ENCODE results near the gene CNOT3. TPM values are rescaled to one million over a fixed set of nuclear protein-coding genes. Genes with fewer than 3 reads are reported as not detected.

Gene CNOT3
- total and polyA plus RNA-seq, 2 of the 13 experiments (the other 11 are each of a cell fraction or from before 2014, with no cell fraction given): 4.3 to 5.8 TPM

DNA sequence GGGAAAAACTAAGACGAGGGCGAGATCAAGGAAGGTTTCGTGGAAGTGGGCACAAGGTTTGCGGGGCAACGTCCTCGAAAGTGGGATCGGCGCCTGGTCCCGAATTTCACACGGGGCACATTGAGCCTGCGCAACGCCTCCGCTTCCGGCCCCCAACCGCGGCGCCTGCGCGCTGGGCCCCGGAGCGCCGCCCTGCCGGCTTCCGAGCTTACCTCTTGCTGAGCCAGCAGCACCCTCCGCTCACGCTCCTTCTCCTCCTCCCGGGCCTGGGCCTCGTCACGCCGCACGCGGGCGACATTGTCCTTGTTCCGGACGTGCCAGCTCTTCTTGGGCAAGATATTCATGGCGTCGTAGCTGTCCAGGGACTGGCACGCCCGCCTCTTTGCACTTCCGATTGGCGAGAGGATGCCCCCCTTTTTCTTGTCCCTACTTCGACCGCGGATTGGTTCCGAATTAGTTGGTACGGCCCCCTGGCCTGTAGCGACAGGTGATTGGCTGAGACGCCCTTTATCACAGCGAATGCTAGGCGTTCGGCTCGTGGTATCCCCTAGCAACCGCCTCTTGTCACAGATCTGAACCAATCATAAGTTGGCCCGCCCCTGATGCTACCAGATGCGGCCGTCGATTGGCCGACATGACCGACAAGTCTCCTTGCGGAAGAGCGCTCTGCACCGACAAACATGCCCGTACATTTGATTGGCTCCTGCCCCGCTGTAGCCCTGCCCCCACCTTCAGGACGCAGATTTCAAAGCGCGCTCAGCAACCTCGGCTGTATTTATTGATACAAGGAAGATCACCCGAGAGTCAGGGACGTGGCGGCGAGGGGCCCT lies 22.0 kb downstream of the CNOT3 start, which contains the start of gene LENG1 (continued):
- TF ChIP-seq, protein P1, sequence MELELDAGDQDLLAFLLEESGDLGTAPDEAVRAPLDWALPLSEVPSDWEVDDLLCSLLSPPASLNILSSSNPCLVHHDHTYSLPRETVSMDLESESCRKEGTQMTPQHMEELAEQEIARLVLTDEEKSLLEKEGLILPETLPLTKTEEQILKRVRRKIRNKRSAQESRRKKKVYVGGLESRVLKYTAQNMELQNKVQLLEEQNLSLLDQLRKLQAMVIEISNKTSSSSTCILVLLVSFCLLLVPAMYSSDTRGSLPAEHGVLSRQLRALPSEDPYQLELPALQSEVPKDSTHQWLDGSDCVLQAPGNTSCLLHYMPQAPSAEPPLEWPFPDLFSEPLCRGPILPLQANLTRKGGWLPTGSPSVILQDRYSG (CRISPR knock-in tag; IDR thresholded peaks at IDR 0.05): no peak
- no peak for TF ChIP-seq ZSCAN22 (CRISPR knock-in tag; IDR thresholded peaks at IDR 0.05)
- TF ChIP-seq, protein P2, sequence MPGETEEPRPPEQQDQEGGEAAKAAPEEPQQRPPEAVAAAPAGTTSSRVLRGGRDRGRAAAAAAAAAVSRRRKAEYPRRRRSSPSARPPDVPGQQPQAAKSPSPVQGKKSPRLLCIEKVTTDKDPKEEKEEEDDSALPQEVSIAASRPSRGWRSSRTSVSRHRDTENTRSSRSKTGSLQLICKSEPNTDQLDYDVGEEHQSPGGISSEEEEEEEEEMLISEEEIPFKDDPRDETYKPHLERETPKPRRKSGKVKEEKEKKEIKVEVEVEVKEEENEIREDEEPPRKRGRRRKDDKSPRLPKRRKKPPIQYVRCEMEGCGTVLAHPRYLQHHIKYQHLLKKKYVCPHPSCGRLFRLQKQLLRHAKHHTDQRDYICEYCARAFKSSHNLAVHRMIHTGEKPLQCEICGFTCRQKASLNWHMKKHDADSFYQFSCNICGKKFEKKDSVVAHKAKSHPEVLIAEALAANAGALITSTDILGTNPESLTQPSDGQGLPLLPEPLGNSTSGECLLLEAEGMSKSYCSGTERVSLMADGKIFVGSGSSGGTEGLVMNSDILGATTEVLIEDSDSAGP (CRISPR knock-in tag; IDR thresholded peaks at IDR 0.05; ENCODE audit: borderline replicate concordance): peak; percentile 63; the same call in 1 of the 2 replicates
- peak; percentile 73; the same call in 1 of the 2 replicates for TF ChIP-seq IRX3 (CRISPR knock-in tag; IDR thresholded peaks at IDR 0.05; ENCODE audit: borderline replicate concordance, low read depth)
- TF ChIP-seq ZNF326 (CRISPR knock-in tag; IDR thresholded peaks at IDR 0.05; ENCODE audit: borderline replicate concordance): no peak
- no peak for TF ChIP-seq CHD4 (IDR thresholded peaks at IDR 0.05; ENCODE audit: borderline replicate concordance, low read length)
- TF ChIP-seq ZNF572 (CRISPR knock-in tag; IDR thresholded peaks at IDR 0.05): no peak
- peak; percentile 67 for TF ChIP-seq HNRNPLL (IDR thresholded peaks at IDR 0.05; ENCODE audit: low read depth, low read length, poor library complexity, severe bottlenecking)
- TF ChIP-seq ZNF430 (CRISPR knock-in tag; IDR thresholded peaks at IDR 0.05): peak; percentile 82; the same call in 1 of the 2 replicates
- TF ChIP-seq BHLHE40 (IDR thresholded peaks at IDR 0.05; ENCODE audit: low read length): peak; percentile 48; the same call in 1 of the 2 replicates
- 0 out of 2 replicates have a peak, but pooled peaks have one; percentile 28 for TF ChIP-seq MAF1 (CRISPR knock-in tag; IDR thresholded peaks at IDR 0.05; ENCODE audit: borderline replicate concordance)
- TF ChIP-seq ZNF792 (CRISPR knock-in tag; IDR thresholded peaks at IDR 0.05): peak; percentile 5; the same call in 1 of the 2 replicates
- peak; percentile 67 for TF ChIP-seq TAF1 (CRISPR knock-in tag; IDR thresholded peaks at IDR 0.05)
- TF ChIP-seq, protein P3, sequence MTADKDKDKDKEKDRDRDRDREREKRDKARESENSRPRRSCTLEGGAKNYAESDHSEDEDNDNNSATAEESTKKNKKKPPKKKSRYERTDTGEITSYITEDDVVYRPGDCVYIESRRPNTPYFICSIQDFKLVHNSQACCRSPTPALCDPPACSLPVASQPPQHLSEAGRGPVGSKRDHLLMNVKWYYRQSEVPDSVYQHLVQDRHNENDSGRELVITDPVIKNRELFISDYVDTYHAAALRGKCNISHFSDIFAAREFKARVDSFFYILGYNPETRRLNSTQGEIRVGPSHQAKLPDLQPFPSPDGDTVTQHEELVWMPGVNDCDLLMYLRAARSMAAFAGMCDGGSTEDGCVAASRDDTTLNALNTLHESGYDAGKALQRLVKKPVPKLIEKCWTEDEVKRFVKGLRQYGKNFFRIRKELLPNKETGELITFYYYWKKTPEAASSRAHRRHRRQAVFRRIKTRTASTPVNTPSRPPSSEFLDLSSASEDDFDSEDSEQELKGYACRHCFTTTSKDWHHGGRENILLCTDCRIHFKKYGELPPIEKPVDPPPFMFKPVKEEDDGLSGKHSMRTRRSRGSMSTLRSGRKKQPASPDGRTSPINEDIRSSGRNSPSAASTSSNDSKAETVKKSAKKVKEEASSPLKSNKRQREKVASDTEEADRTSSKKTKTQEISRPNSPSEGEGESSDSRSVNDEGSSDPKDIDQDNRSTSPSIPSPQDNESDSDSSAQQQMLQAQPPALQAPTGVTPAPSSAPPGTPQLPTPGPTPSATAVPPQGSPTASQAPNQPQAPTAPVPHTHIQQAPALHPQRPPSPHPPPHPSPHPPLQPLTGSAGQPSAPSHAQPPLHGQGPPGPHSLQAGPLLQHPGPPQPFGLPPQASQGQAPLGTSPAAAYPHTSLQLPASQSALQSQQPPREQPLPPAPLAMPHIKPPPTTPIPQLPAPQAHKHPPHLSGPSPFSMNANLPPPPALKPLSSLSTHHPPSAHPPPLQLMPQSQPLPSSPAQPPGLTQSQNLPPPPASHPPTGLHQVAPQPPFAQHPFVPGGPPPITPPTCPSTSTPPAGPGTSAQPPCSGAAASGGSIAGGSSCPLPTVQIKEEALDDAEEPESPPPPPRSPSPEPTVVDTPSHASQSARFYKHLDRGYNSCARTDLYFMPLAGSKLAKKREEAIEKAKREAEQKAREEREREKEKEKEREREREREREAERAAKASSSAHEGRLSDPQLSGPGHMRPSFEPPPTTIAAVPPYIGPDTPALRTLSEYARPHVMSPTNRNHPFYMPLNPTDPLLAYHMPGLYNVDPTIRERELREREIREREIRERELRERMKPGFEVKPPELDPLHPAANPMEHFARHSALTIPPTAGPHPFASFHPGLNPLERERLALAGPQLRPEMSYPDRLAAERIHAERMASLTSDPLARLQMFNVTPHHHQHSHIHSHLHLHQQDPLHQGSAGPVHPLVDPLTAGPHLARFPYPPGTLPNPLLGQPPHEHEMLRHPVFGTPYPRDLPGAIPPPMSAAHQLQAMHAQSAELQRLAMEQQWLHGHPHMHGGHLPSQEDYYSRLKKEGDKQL (CRISPR knock-in tag; IDR thresholded peaks at IDR 0.05; ENCODE audit: low read depth): no peak

All from HepG2 (cell line).